A204.1 (cell line): Measurements from ENCODE around the gene CIAO2B.

Source experiments
- FAIRE-seq: peaks from 2 replicates; lab custom pipeline; 2012; peaks lifted over from hg19 to GRCh38; lab: Jason Lieb, UNC

The CIAO2B gene

GRCh38 chr16:66885491-66885890 is 48.7 kb downstream of the CIAO2B start:
- FAIRE-seq, result no peak

GRCh38 chr16:66882702-66883101 is 51.5 kb downstream of the CIAO2B start:
- FAIRE-seq, result no peak
